GM18517 (cell line): Measurements from ENCODE around the gene CLSTN2.

Source experiments
- ATAC-seq: cut with Tn5 transposase; IDR thresholded peaks from one replicate; pipeline ENCODE4 v1.9.1; 2021; ENCODE audit warnings: mild to moderate bottlenecking, moderate library complexity; ENCODE audit not compliant: unreplicated experiment

Gene CLSTN2

GRCh38 chr3:140268610-140269009, 333.6 kb downstream of the CLSTN2 start:
- ATAC-seq, result no peak

GRCh38 chr3:140270329-140270728, 335.3 kb downstream of the CLSTN2 start:
- no peak for ATAC-seq

DNA sequence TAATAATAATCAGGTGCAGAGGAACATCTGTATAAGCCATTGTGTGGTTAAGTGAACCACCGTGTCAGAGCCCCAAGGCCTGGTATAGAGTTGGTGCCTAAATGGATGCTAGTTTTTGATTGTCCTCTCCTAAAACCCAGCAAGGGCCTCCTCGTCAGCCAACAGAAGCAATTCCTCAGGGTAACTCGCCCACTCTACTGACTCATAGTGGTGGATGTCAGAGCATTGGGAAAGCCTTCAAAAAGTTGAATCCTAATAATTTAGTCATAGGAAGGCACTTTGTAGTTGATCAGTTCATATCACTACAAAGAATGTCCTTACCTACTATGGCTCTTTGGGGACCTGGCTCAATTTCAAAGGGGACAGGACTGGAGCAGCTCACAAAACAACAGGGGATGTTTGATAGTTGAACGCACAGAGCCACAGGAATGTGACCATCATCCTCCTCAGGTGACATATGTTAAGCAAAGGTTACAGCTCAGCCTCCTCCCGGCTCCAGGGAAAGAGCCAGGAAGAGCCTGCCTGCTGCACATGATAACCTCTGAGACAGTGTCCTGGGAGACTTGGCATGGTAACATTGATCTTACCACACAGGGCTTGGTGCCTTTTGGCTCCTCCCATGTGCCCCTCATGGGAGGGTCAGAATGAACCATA, 338.7 kb downstream of the CLSTN2 start:
- ATAC-seq, result no peak

DNA sequence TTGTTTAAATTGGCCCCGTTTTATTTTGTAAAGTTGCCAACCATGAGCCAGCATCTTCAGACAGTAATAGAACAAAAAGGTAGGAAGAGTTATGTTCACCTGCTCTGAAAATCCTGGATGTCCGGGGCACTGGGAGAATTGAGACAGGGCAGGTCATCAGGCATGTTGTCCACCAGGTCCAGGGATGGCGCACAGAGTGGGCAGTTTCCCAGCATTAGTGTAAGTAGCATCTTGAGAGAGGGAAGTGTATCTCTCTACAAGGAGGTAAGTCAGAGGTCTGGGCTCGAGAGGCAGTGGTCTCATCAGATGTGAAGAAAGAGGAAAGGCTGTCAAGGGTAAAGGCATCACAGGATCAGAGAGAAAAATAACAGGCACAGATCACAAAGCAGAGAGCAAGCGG, 339.4 kb downstream of the CLSTN2 start:
- ATAC-seq, result no peak

- no peak for ATAC-seq
These were observed 341.7 kb downstream of the CLSTN2 start for GRCh38 chr3:140276703-140277102.

- no peak for ATAC-seq
These were observed 342.9 kb downstream of the CLSTN2 start for GRCh38 chr3:140277886-140278285.

GRCh38 chr3:140284372-140284771, 349.4 kb downstream of the CLSTN2 start:
- no peak for ATAC-seq

- ATAC-seq, result no peak
These were observed 350.4 kb downstream of the CLSTN2 start for GRCh38 chr3:140285380-140285779.

DNA sequence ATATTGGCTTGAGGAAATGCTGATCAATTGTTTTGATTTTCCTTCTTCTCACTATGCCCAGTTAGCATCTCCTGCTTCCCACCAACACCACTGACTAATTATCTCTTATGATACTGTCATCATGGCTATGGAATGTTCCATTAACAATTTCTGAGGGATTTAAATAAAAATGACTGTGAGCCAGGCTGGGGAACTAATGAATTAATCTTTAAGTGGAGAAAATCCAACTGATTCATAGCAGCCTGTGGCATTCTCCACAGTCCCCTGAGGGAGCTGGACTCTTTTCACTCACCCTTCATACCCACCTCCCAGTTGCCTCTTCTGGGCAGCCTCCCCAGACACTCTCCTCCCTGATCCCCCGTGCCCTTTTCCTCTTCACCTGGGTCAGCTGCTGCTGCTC, 353.6 kb downstream of the CLSTN2 start:
- no peak for ATAC-seq

- no peak for ATAC-seq
These were observed 355.1 kb downstream of the CLSTN2 start for GRCh38 chr3:140290105-140290504.

DNA sequence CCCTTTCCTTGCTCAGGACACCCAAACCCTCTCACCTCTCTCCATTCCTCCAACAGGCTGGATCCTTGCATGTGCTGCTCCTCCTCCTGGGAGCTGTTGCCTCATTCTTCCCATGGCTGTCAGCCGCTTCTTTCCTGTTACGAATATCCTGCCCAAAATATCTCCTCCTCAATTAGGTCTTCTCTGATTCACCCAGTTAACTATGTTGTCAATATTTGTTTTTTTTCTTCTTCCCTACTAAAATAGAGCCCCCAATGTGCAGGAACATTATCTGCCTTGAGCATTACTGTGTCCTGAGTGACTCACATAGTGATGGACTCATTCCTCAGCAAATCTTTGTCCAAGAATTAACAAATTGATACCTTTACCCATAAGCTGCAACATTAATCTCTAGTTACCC, 357.2 kb downstream of the CLSTN2 start:
- ATAC-seq, result no peak

GRCh38 chr3:140292684-140293083, 357.7 kb downstream of the CLSTN2 start:
- no peak for ATAC-seq

- no peak for ATAC-seq
These were observed 359.1 kb downstream of the CLSTN2 start for GRCh38 chr3:140294058-140294457.

DNA sequence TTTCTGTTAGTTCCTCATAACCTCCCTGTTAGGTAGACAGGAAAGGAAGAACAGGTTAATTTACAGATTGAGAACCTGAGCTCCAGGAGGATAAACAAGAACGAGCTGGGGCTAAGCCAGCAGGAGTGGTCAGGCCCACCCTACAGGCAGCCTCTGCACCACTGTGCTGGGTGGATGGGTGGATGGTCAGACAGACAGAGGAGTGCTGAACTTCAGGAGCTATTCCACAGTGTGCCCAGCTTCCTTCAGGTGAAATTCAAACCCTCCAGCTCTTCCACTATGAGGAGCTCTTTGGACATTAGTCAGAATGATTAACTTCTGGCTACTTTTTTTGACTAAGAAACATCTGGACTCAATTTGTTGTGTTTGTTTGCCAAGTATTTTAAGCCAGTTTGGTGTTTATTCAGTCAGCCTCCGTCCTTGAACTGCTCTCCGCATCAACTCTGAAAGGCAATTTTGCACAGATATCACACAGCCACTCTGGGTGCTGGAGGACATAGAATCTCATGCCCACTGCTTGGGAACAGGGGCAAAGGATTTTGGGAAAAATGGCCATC, 361.9 kb downstream of the CLSTN2 start:
- no peak for ATAC-seq

DNA sequence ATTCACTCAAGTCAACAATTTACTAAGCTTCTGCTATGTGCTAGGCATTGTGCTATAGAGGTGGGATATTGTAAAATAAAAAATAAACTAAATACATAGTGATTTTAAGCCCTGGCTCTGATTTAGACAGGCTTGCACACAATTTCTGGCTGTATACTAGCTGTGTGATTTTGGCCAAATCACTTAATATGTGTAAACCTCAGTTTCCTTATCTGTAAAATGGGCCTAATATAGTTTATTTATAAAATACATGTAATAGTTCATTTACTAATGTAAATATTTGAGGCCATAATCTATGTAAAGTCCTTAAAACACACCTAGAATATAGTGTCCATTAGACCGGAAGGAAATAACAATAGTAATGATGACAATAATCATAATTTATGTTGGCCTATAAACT, 363.1 kb downstream of the CLSTN2 start:
- ATAC-seq, result no peak

DNA sequence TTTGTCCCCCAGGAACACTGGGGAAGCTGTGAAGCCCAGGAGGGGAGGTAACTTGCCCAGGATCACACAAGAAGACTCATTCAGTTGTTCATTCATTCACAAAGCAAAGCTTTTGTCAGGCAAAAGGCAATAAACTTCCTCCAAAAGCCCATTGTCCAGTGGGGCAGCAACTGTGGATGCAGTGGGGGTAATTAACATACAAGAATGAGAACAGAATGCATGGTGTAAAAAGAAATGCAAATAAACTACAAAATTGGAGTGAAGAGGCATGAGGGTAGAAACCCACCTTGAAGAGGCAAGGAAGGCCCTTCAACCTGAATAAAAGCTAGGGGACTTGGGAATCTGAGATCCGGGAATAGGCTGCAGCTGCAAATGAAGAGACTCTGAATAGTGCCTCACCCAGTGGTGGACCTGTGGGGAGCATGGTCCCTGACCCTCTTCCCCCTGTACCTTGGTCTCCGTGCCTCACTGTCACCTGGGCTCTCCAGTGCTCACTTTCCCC, 363.6 kb downstream of the CLSTN2 start:
- ATAC-seq, result no peak

DNA sequence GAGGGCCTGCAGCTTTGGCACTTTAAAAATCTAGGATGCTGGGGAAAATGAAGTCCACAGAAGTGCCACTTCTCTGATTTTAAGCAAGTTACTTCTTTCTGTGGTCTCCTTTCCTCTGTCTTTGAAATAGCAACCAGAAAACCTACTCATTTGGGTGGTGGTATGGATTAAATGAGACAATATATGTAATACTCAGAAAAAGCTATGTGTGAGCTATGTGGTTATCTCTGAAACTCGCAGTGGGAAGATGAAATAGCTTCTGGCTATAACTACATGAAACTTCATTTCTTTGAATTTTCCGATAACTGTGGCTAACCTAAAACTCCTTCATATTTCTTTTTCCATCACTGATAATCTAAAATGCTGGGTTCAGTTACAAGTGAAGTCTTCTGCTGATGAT, 368.9 kb downstream of the CLSTN2 start:
- ATAC-seq, result no peak

DNA sequence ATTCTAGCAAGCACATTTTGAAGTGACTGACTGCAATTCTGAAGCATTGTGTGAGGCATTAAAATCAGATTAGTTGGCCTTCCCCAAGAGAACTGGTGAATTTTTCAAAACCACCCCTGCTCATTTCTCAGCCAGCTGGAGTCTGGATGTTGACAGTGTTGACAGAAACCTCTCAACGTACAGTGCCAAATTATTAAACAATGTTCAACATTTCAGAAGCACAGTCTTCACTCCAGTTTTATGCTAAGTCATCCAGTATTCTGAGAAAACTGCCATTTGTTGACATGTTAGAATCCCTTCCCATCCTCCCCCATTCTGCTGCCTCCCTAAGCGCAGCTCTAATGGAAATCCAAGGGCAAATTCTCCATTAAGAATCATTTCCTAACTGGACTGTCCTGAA, 373.6 kb downstream of the CLSTN2 start:
- no peak for ATAC-seq

DNA sequence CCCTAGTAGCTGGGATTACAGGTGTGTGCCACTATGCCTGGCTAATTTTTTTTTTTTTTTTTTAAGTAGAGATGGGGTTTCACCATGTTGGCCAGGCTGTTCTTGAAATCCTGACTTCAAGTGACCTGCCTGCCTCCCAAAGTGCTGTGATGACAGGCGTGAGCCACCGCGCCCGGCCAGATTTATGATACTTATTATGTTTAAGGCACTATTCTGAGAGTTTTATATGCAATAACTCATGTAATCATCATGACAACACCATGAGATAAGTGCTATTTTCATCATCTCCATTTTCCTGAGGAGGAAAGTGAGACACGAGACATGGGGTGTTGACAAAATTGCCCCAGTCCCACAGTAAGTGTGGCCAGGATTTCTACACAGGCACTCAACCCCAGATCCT, 376.4 kb downstream of the CLSTN2 start:
- no peak for ATAC-seq

DNA sequence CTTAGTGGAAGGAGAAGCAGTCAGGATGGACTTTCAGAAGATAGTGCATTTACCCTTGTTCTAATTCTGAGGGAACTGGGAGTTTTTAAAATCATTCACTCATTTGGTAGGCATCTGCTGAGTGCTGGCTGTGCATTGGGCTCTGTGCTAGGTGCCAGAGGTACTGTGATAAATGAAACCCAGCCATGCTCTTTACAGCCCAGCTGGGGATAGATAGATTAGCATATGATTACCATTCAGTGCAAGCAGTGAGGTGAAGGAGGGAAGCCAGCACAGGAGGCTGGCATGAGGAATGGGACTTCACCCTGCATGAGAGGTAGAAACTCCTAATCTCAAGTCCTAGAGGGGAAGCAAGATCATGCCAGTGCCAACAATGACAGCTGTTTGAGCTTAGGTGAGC, 381.0 kb downstream of the CLSTN2 start:
- ATAC-seq, result no peak

- ATAC-seq, result no peak
These were observed 381.5 kb downstream of the CLSTN2 start for GRCh38 chr3:140316466-140316865.

DNA sequence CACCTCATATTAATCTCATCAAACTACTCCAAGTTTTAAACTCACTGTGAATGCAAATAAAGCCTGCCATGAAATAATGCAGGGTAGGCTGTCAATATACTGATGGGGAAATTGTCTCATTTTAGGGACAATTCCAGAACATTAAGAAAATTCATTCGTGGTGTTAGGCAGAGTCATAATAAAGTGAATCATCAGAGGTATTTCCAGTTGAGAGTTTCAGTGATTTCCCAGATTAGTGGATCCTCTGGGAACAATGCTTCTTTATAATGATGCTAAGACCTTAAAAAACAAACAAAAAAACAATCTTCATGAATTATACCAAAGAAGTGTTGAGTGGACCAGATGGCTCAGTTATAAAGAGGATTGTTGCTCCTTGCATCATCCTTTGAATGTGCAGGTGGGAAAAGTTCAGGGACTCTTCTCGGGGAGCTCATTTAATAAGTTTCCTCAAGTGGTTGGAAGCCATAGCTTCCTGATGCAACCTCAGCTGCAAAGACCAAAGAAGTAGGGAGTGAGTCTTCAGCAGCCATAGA, 381.9 kb downstream of the CLSTN2 start:
- ATAC-seq, result no peak

DNA sequence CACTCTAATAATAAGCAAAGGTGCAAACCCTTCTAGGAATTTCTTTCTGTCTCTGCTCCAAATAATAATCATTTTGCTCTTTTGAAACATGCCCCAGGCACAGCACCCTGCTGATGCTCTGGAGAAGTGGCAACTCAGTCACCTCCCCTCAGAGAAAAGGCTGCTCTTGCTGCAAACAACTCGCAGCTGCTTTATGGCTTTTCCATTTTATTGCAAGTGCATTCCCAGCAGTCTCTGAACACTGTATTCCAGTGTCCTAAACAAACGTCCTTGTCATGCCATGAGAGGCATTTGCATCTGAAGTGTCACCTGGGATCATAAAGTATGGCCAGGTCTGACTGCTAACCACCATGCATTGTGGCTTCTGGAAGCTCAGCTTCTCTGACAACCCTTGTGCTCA, 384.8 kb downstream of the CLSTN2 start:
- no peak for ATAC-seq
